Endodermal cell (in vitro differentiated cells): ENCODE measurements around the gene G0S2. TPM values are rescaled to one million over a fixed set of nuclear protein-coding genes. Genes with fewer than 3 reads are reported as not detected.

Experiments
- DNase-seq: peaks from one replicate; pipeline ENCODE4 v3.0.0-alpha.2; 2017
- H3K27ac ChIP-seq: 2 replicates; pipeline ENCODE4 v1.5.1; 2013; ENCODE audit warnings: mild to moderate bottlenecking, low read depth, low read length, moderate library complexity
- H3K27me3 ChIP-seq: 2 replicates; pipeline ENCODE4 v1.6.1; 2013; ENCODE audit warnings: mild to moderate bottlenecking, low read length, moderate library complexity; ENCODE audit not compliant: insufficient read depth, control insufficient read depth, poor library complexity, severe bottlenecking
- H3K36me3 ChIP-seq: 2 replicates; pipeline ENCODE4 v1.7.0; 2013; ENCODE audit warnings: mild to moderate bottlenecking, low read length, moderate library complexity; ENCODE audit not compliant: control insufficient read depth, insufficient read depth
- H3K4me1 ChIP-seq: one replicate; pipeline ENCODE4 v1.7.0; 2013; ENCODE audit warnings: low read length; ENCODE audit not compliant: control insufficient read depth, insufficient read depth
- H3K4me3 ChIP-seq: 2 replicates; pipeline ENCODE4 v1.5.1; 2013; ENCODE audit warnings: mild to moderate bottlenecking, low read length, moderate library complexity
- H3K9ac ChIP-seq: 2 replicates; pipeline ENCODE4 v1.6.1; 2013; ENCODE audit warnings: mild to moderate bottlenecking, low read length, moderate library complexity; ENCODE audit not compliant: poor library complexity, severe bottlenecking; ENCODE audit errors: extremely low read depth
- H3K9me3 ChIP-seq: 2 replicates; pipeline ENCODE4 v1.6.1; 2013; ENCODE audit warnings: mild to moderate bottlenecking, low read length, moderate library complexity; ENCODE audit not compliant: control insufficient read depth
- H3K27ac Mint-ChIP-seq: 2 replicates; pipeline ENCODE4 v1.8.0; 2020; ENCODE audit warnings: mixed read lengths
- H3K27me3 Mint-ChIP-seq: 2 replicates; pipeline ENCODE4 v1.8.0; 2021; ENCODE audit warnings: mild to moderate bottlenecking, mixed read lengths; ENCODE audit not compliant: insufficient read depth
- H3K36me3 Mint-ChIP-seq: 2 replicates; pipeline ENCODE4 v1.8.0; 2020; ENCODE audit warnings: low read depth, mixed read lengths
- H3K4me1 Mint-ChIP-seq: 2 replicates; pipeline ENCODE4 v1.8.0; 2020; ENCODE audit warnings: mixed read lengths
- H3K4me3 Mint-ChIP-seq: 2 replicates; pipeline ENCODE4 v1.8.0; 2020; ENCODE audit warnings: mild to moderate bottlenecking, moderate library complexity, mixed read lengths
- H3K9me3 Mint-ChIP-seq: 2 replicates; pipeline ENCODE4 v1.8.0; 2020; ENCODE audit warnings: mild to moderate bottlenecking, mixed read lengths
- WGBS, 2 experiments: methylation state at CpG; one replicate each; pipeline versions ENCODE4 v1.1.5 to v1.1.7; 2013; ENCODE audit warnings: missing lambda C conversion rate in 2 of 2, mixed read lengths in 1 of 2; ENCODE audit not compliant: insufficient coverage in 1 of 2, insufficient read length in 1 of 2; 5-methylcytosine and 5-hydroxymethylcytosine counted together
- total RNA-seq, 2 donors: library from RNA; stranded (reverse); fragmentation: NEBNext Ultra II Directional in 1 of 2; extraction: Animal tissue kit (Norgen Biotek cat#: 25700) in 1 of 2; gene quantifications; 2 replicates in 1 of 2; 3 replicates in 1 of 2; pipeline ENCODE4 v1.2.1, GENCODE V29; 2021
- TF ChIP-seq, protein P1 (sequence below): fragments of 200-600 bp; sonication (generic); conservative IDR thresholded peaks from 2 replicates; pipeline ENCODE4 v1.5.0; 2021; ENCODE audit warnings: antibody characterized with exemption, mild to moderate bottlenecking

The G0S2 gene
- total RNA-seq, 2 donors from 2014 or later = not detected

DNA sequence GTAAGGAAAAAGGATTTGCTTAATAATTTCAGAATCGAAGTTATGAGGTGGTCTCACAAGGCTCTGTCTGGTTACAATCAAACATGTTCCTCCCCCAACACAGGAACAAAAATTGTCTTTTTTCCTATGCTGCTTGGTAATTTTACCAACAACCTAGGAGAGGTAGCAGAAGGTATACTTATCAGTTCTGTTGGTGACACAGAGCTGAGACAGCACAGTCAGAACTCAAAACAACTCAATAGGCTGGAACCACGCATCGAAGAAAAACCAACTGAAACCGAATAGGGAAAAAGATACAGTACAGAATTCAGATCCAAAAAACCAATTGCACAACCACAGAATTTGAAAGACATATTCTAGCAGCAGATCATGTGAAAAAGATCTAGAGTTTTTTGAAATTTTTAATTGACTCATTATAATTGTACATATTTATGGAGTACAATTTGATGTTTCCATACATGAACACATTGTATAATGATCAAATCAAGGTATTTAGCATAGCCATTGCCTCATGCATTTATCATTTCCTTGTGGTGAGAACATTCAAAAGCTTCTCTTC is 3.8 kb downstream of the G0S2 start:
- H3K9me3 Mint-ChIP-seq = no peaks in the 10 kb centered on the region
- H3K27me3 Mint-ChIP-seq = peaks cover 80% of the 10 kb centered on the region
- WGBS, 2 experiments = 89 to 100% methylated on average over 3 to 4 of the region's 4 CpGs

DNA sequence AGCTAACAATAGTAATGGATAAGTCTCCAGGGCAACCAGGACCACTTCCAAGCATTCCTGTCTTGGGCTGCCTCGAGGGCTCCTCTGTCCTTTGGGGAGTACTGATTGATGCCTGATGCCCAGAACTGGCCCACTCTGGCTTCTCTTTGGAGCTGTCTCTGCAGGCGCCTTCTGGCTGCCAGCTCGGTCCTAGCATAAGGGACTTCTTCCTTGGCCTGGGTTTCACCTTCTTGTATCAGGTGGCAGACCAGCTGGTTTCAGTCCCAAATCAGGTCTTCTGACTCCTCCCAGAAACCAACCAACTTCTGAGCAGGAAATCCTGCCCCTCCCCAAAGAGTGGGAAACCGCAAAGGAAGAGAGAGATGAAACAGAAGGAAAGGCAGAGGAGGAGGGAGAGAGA is 10.6 kb downstream of the G0S2 start:
- no peak overlapping the region for H3K27ac Mint-ChIP-seq
- no peak overlapping the region for H3K4me3 Mint-ChIP-seq
- no peaks in the 10 kb centered on the region for H3K4me1 Mint-ChIP-seq
- no peak overlapping the region for H3K4me3 ChIP-seq
- H3K9ac ChIP-seq = no peak overlapping the region
- no peaks in the 10 kb centered on the region for H3K9me3 ChIP-seq
- H3K27ac ChIP-seq = no peak overlapping the region
- DNase-seq = no peak
- no peaks in the 10 kb centered on the region for H3K36me3 ChIP-seq
- no peaks in the 10 kb centered on the region for H3K36me3 Mint-ChIP-seq
- no peaks in the 10 kb centered on the region for H3K4me1 ChIP-seq
- peaks cover 53% of the 10 kb centered on the region for H3K27me3 ChIP-seq
- TF ChIP-seq, protein P1, sequence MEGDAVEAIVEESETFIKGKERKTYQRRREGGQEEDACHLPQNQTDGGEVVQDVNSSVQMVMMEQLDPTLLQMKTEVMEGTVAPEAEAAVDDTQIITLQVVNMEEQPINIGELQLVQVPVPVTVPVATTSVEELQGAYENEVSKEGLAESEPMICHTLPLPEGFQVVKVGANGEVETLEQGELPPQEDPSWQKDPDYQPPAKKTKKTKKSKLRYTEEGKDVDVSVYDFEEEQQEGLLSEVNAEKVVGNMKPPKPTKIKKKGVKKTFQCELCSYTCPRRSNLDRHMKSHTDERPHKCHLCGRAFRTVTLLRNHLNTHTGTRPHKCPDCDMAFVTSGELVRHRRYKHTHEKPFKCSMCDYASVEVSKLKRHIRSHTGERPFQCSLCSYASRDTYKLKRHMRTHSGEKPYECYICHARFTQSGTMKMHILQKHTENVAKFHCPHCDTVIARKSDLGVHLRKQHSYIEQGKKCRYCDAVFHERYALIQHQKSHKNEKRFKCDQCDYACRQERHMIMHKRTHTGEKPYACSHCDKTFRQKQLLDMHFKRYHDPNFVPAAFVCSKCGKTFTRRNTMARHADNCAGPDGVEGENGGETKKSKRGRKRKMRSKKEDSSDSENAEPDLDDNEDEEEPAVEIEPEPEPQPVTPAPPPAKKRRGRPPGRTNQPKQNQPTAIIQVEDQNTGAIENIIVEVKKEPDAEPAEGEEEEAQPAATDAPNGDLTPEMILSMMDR = no peak
- H3K27me3 Mint-ChIP-seq = peaks cover 19% of the 10 kb centered on the region
- 86 to 92% methylated on average over 2 to 4 of the region's 4 CpGs for WGBS, 2 experiments
- no peaks in the 10 kb centered on the region for H3K9me3 Mint-ChIP-seq

More for the DNA sequence above, 3.8 kb downstream of the G0S2 start:
- no peak overlapping the region for H3K27ac Mint-ChIP-seq
- TF ChIP-seq, protein P1 = no peak
- DNase-seq = no peak
- no peak overlapping the region for H3K4me3 ChIP-seq
- H3K9ac ChIP-seq = no peak overlapping the region
- peaks cover 100% of the 10 kb centered on the region for H3K27me3 ChIP-seq
- H3K9me3 ChIP-seq = no peaks in the 10 kb centered on the region
- no peak overlapping the region for H3K4me3 Mint-ChIP-seq
- no peaks in the 10 kb centered on the region for H3K4me1 Mint-ChIP-seq
- H3K36me3 Mint-ChIP-seq = no peaks in the 10 kb centered on the region
- H3K4me1 ChIP-seq = no peaks in the 10 kb centered on the region
- H3K36me3 ChIP-seq = no peaks in the 10 kb centered on the region
- H3K27ac ChIP-seq = no peak overlapping the region

GRCh38 chr1:209686322-209686721 is 11.1 kb downstream of the G0S2 start:
- Mint-ChIP-seq H3K36me3 (no peaks in the 10 kb centered on the region), H3K4me1 (no peaks in the 10 kb centered on the region), H3K9me3 (no peaks in the 10 kb centered on the region), H3K4me3 (no peak overlapping the region), H3K27ac (no peak overlapping the region), H3K27me3 (peaks cover 15% of the 10 kb centered on the region)
- Histone ChIP-seq H3K4me3 (no peak overlapping the region), H3K36me3 (no peaks in the 10 kb centered on the region), H3K27ac (no peak overlapping the region), H3K9me3 (no peaks in the 10 kb centered on the region), H3K4me1 (no peaks in the 10 kb centered on the region), H3K9ac (no peak overlapping the region), H3K27me3 (peaks cover 48% of the 10 kb centered on the region)
- DNase-seq = no peak
- 94 to 96% methylated on average over 4 of the region's 4 CpGs for WGBS, 2 experiments
- TF ChIP-seq, protein P1 = no peak
